TTC549 (cell line): ENCODE data around the gene RXFP1.
A peak's percentile ranks its signal among the peaks of the same experiment; 100 is the strongest.
"Not testable (repeated sequence)": the region's sequence is repeated elsewhere in the genome, so short reads cannot be mapped to it uniquely, and the experiment has no call there.

Experiments
- FAIRE-seq: peaks from 2 replicates; lab custom pipeline; 2012; peaks lifted over from hg19 to GRCh38; lab: Jason Lieb, UNC

Gene RXFP1

GRCh38 chr4:158617956-158618355, 96.3 kb downstream of the RXFP1 start:
- no peak for FAIRE-seq

GRCh38 chr4:158621729-158622128, 100.0 kb downstream of the RXFP1 start:
- no peak for FAIRE-seq

- no peak for FAIRE-seq
These were observed 100.6 kb downstream of the RXFP1 start for GRCh38 chr4:158622251-158622650.

GRCh38 chr4:158624889-158625478, 103.3 kb downstream of the RXFP1 start:
- peak; percentile 93 for FAIRE-seq

GRCh38 chr4:158625544-158625943, 103.9 kb downstream of the RXFP1 start:
- no peak for FAIRE-seq

GRCh38 chr4:158630893-158631292, 109.2 kb downstream of the RXFP1 start:
- FAIRE-seq: no peak

- no peak for FAIRE-seq
These were observed 114.9 kb downstream of the RXFP1 start for GRCh38 chr4:158636619-158637018.

- FAIRE-seq: no peak
These were observed 122.7 kb downstream of the RXFP1 start for GRCh38 chr4:158644356-158644755.

- no peak for FAIRE-seq
These were observed 123.1 kb downstream of the RXFP1 start for GRCh38 chr4:158644760-158645159.

GRCh38 chr4:158649111-158649680, 127.5 kb downstream of the RXFP1 start:
- no peak for FAIRE-seq

- no peak for FAIRE-seq
These were observed 131.2 kb downstream of the RXFP1 start for GRCh38 chr4:158652920-158653319.

- FAIRE-seq: no peak
These were observed 134.8 kb downstream of the RXFP1 start for GRCh38 chr4:158656439-158656838.

- no peak for FAIRE-seq
These were observed 135.6 kb downstream of the RXFP1 start for GRCh38 chr4:158657291-158657690.

- FAIRE-seq: not testable (repeated sequence)
These were observed 141.6 kb downstream of the RXFP1 start for GRCh38 chr4:158663255-158663654.

GRCh38 chr4:158663707-158664625, 142.3 kb downstream of the RXFP1 start:
- not testable (repeated sequence) for FAIRE-seq

GRCh38 chr4:158664806-158665205, 143.1 kb downstream of the RXFP1 start:
- no peak for FAIRE-seq

- FAIRE-seq: no peak
These were observed 145.2 kb downstream of the RXFP1 start for GRCh38 chr4:158666892-158667291.

- no peak for FAIRE-seq
These were observed 146.0 kb downstream of the RXFP1 start for GRCh38 chr4:158667651-158668198.

GRCh38 chr4:158669310-158669709, 147.6 kb downstream of the RXFP1 start:
- no peak for FAIRE-seq

- FAIRE-seq: no peak
These were observed 149.4 kb downstream of the RXFP1 start for GRCh38 chr4:158670975-158671664.

GRCh38 chr4:158671665-158671914, 149.9 kb downstream of the RXFP1 start, which contains the start of gene C4orf46:
Gene C4orf46 (minus strand): TSS chr4:158671887. CDS start chr4:158671801, 86 bp downstream.
- FAIRE-seq: no peak
